Sigmoid colon (tissue), 4 donors: ENCODE data around the gene HSPH1.

ENCODE experiments used
- CTCF ChIP-seq, 4 experiments: fragments of 450-650 bp in 3 of 4; fragments of 200-600 bp in 1 of 4; IDR thresholded peaks; one replicate each; pipeline ENCODE4 v1.5.1; 2016 to 2019; ENCODE audit warnings: antibody characterized with exemption in 4 of 4, mild to moderate bottlenecking in 3 of 4, moderate library complexity in 2 of 4
- EP300 ChIP-seq, 4 donors: sonication (generic); formaldehyde crosslinking; IDR thresholded peaks; one replicate each; pipeline ENCODE4 v1.6.1; 2017; ENCODE audit warnings: antibody characterized with exemption in 4 of 4

GRCh38 chr13:31110169-31110568 lies 51.5 kb downstream of the HSPH1 start:
- TF ChIP-seq CTCF (IDR thresholded peaks at IDR 0.05), result no peak
- no peak for TF ChIP-seq EP300 (IDR thresholded peaks at IDR 0.05)
